GM12873 (cell line): ENCODE results near the gene ACCS.

ENCODE experiments used
- CTCF ChIP-seq: IDR thresholded peaks from 2 replicates; pipeline ENCODE4 v1.5.1; 2012; ENCODE audit warnings: low read depth, mild to moderate bottlenecking, moderate library complexity, low read length, control low read depth; ENCODE audit not compliant: insufficient read depth; ENCODE audit errors: missing control alignments

ACCS gene

GRCh38 chr11:44046182-44046581 lies 19.9 kb upstream of the ACCS start:
- TF ChIP-seq CTCF: no peak

- no peak for TF ChIP-seq CTCF
Observed at GRCh38 chr11:44047298-44047697, 18.8 kb upstream of the ACCS start.

- TF ChIP-seq CTCF: no peak
Observed at GRCh38 chr11:44047931-44048431, 18.1 kb upstream of the ACCS start, which contains the start of gene ACCSL. Gene ACCSL, plus strand, starts transcription at chr11:44047981. Its CDS starts 56 bp downstream, at chr11:44048037.

GRCh38 chr11:44049832-44050231 lies 16.2 kb upstream of the ACCS start:
- TF ChIP-seq CTCF: no peak

- no peak for TF ChIP-seq CTCF
Observed at GRCh38 chr11:44051171-44051570, 14.9 kb upstream of the ACCS start.

GRCh38 chr11:44057340-44057739 lies 8.7 kb upstream of the ACCS start:
- TF ChIP-seq CTCF: no peak

- no peak for TF ChIP-seq CTCF
Observed at GRCh38 chr11:44058275-44058674, 7.8 kb upstream of the ACCS start.
